HG03108 (cell line): ENCODE results near the gene ARHGAP8.
"Not testable (repeated sequence)": the region's sequence is repeated elsewhere in the genome, so short reads cannot be mapped to it uniquely, and the experiment has no call there.

Experiments
- ATAC-seq: cut with Tn5 transposase; IDR thresholded peaks from one replicate; pipeline ENCODE4 v1.9.1; 2021; ENCODE audit warnings: moderate library complexity; ENCODE audit not compliant: unreplicated experiment

ARHGAP8 gene

GRCh38 chr22:44884562-44884961 lies 132.2 kb downstream of the ARHGAP8 start:
- no peak for ATAC-seq

GRCh38 chr22:44884968-44885805 lies 132.8 kb downstream of the ARHGAP8 start:
- ATAC-seq: no peak

GRCh38 chr22:44885806-44886360 lies 133.5 kb downstream of the ARHGAP8 start:
- ATAC-seq: no peak

- no peak for ATAC-seq
These were observed 135.6 kb downstream of the ARHGAP8 start for GRCh38 chr22:44887941-44888366.

GRCh38 chr22:44888491-44889254 lies 136.3 kb downstream of the ARHGAP8 start:
- no peak for ATAC-seq

- ATAC-seq: no peak
These were observed 137.0 kb downstream of the ARHGAP8 start for GRCh38 chr22:44889255-44889878.

GRCh38 chr22:44890416-44891292 lies 138.3 kb downstream of the ARHGAP8 start:
- no peak for ATAC-seq

GRCh38 chr22:44891293-44891747 lies 138.9 kb downstream of the ARHGAP8 start:
- ATAC-seq: no peak

GRCh38 chr22:44891791-44892190 lies 139.4 kb downstream of the ARHGAP8 start:
- ATAC-seq: no peak

GRCh38 chr22:44892243-44892642 lies 139.9 kb downstream of the ARHGAP8 start:
- ATAC-seq: no peak

GRCh38 chr22:44892803-44893730 lies 140.7 kb downstream of the ARHGAP8 start:
- no peak for ATAC-seq

GRCh38 chr22:44893731-44894080 lies 141.3 kb downstream of the ARHGAP8 start:
- no peak for ATAC-seq

- no peak for ATAC-seq
These were observed 141.9 kb downstream of the ARHGAP8 start for GRCh38 chr22:44894321-44894720.

- no peak for ATAC-seq
These were observed 142.4 kb downstream of the ARHGAP8 start for GRCh38 chr22:44894782-44895181.

- no peak for ATAC-seq
These were observed 143.1 kb downstream of the ARHGAP8 start for GRCh38 chr22:44895296-44896055.

GRCh38 chr22:44898236-44898635 lies 145.9 kb downstream of the ARHGAP8 start:
- ATAC-seq: no peak

- ATAC-seq: no peak
These were observed 148.9 kb downstream of the ARHGAP8 start for GRCh38 chr22:44901301-44901700.

- not testable (repeated sequence) for ATAC-seq
These were observed 150.8 kb downstream of the ARHGAP8 start for GRCh38 chr22:44903164-44903563.
